ENCODE data around the gene DIABLO. TPM values are rescaled to one million over a fixed set of nuclear protein-coding genes. Genes with fewer than 3 reads are reported as not detected.

DIABLO gene
- total and polyA plus RNA-seq, 12 donors = 18.1 to 68.6 (median 32.8) TPM

DNA sequence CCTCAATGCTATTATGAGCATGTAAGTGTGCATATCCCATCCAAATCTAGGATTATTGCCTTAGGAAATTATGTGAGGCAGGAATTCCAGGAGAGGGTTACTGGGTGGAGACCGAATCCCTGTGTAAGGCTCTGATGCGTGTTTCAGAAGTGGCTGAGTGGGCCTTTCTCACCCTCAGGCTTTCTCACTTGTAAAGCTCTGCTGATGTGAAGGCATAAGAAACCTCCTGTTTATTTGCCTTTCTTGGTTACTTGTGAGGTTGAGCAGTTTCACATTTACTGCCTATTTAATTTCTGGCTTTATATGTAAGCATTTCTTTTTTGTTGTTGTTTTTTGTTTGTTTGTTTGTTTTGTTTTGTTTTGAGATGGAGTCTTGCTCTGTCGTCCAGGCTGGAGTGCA lies 62.9 kb downstream of the DIABLO start:
- WGBS, 2 donors = 81 to 82% methylated on average over 3 of the region's 3 CpGs
- DNase-seq = no peak

DNA sequence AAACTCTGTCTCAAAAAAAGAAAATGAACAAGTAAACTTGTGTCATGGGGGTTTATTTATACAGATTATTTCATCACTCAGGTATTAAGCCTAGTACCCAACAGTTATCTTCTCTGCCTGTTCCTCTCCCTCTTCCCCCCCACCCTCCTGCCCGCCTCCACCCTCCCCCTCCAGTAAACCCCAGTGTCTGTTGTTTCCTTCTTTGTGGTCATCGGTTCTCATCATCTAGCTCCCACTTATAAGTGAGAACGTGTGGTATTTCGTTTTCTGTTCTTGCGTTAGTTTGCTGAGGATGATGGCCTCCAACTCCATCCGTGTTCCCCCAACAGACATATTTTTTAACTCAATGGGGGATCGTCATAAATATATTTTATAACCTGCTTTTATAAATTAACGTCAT lies 64.2 kb downstream of the DIABLO start:
- TF ChIP-seq, protein P1, sequence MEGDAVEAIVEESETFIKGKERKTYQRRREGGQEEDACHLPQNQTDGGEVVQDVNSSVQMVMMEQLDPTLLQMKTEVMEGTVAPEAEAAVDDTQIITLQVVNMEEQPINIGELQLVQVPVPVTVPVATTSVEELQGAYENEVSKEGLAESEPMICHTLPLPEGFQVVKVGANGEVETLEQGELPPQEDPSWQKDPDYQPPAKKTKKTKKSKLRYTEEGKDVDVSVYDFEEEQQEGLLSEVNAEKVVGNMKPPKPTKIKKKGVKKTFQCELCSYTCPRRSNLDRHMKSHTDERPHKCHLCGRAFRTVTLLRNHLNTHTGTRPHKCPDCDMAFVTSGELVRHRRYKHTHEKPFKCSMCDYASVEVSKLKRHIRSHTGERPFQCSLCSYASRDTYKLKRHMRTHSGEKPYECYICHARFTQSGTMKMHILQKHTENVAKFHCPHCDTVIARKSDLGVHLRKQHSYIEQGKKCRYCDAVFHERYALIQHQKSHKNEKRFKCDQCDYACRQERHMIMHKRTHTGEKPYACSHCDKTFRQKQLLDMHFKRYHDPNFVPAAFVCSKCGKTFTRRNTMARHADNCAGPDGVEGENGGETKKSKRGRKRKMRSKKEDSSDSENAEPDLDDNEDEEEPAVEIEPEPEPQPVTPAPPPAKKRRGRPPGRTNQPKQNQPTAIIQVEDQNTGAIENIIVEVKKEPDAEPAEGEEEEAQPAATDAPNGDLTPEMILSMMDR (IDR thresholded peaks at IDR 0.05) = no peak
- ATAC-seq = no peak
- H3K27ac ChIP-seq = no peak overlapping the region
- intact Hi-C loops (cut with DNase I) = no loop called here
- WGBS, 2 donors = 75 to 76% methylated on average over 8 of the region's 8 CpGs
- no peak for DNase-seq
- H3K4me1 ChIP-seq = no peaks in the 10 kb centered on the region
- H3K36me3 ChIP-seq = no peaks in the 10 kb centered on the region
- H3K4me3 ChIP-seq = no peak overlapping the region
- no peaks in the 10 kb centered on the region for H3K27me3 ChIP-seq
- no peaks in the 10 kb centered on the region for H3K9me3 ChIP-seq

More for the DNA sequence above, 62.9 kb downstream of the DIABLO start:
- H3K36me3 ChIP-seq = no peaks in the 10 kb centered on the region
- TF ChIP-seq, protein P1 (IDR thresholded peaks at IDR 0.05) = no peak
- H3K9me3 ChIP-seq = no peaks in the 10 kb centered on the region
- H3K27ac ChIP-seq = no peak overlapping the region
- no peaks in the 10 kb centered on the region for H3K4me1 ChIP-seq
- H3K27me3 ChIP-seq = no peaks in the 10 kb centered on the region
- intact Hi-C loops (cut with DNase I) = no loop called here
- ATAC-seq = no peak
- no peak overlapping the region for H3K4me3 ChIP-seq

DNA sequence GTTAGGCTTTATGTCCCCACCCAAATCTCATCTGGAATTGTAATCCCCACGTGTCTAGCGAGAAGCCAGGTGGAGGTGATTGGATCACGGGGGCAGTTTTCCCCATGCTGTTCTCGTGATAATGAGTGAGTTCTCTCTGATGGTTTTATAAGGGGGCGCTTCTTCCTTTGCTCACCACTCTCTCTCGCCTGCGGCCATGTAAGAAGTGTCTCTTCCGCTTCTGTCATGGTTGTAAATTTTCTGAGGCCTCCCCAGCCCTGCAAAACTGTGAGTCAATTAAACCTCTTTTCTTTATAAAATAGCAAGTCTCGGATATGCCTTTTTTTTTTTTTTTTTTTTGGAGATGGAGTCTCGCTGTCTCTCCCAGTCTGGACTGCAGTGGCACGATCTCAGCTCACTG lies 65.1 kb downstream of the DIABLO start:
- Histone ChIP-seq H3K27ac (no peak overlapping the region), H3K9me3 (no peaks in the 10 kb centered on the region), H3K27me3 (no peaks in the 10 kb centered on the region), H3K4me1 (no peaks in the 10 kb centered on the region), H3K36me3 (no peaks in the 10 kb centered on the region), H3K4me3 (no peak overlapping the region)
- DNase-seq (no peak), ATAC-seq (no peak)
- WGBS, 2 donors = 80 to 81% methylated on average over 11 of the region's 11 CpGs
- TF ChIP-seq, protein P1 (IDR thresholded peaks at IDR 0.05) = no peak
- intact Hi-C loops (cut with DNase I) = no loop called here

DNA sequence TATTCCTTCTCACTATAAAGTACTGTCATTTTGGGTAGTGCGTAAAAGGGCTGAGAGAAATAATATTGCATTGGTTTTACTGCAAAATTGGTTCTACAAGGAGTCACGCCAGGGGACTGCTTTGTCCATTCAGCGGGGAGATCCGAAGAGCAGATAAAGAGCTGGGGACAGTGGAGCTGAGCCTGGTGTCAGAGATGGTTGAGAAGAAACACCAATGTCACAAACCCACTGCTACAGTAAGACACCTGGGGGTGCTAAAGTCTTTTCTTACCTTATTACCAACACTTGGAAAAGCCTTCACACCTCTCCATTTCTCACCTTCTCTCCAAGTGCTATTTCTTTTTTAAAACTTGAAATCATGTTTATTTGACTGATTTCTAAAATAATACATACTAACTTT lies 66.0 kb downstream of the DIABLO start:
- intact Hi-C loops (cut with DNase I) = no loop called here
- no peak for DNase-seq
- no peaks in the 10 kb centered on the region for H3K4me1 ChIP-seq
- no peak overlapping the region for H3K27ac ChIP-seq
- TF ChIP-seq, protein P1 (IDR thresholded peaks at IDR 0.05) = no peak
- H3K4me3 ChIP-seq = no peak overlapping the region
- ATAC-seq = no peak
- no peaks in the 10 kb centered on the region for H3K9me3 ChIP-seq
- WGBS, 2 donors = 43 to 67% methylated on average over 4 of the region's 4 CpGs
- no peaks in the 10 kb centered on the region for H3K27me3 ChIP-seq
- no peaks in the 10 kb centered on the region for H3K36me3 ChIP-seq

Measured in heart right ventricle (tissue), 16 donors.